Stimulated activated effector memory CD8-positive, alpha-beta T cell treated with anti-CD3 and anti-CD28 coated beads, Interleukin-12 subunit alpha, Interleukin-12 subunit beta, amount 100 ng/mL, for 72 hours (primary cell): ENCODE results near the gene ANXA3.
"Not testable (repeated sequence)": the region's sequence is repeated elsewhere in the genome, so short reads cannot be mapped to it uniquely, and the experiment has no call there.

Source experiments
- ATAC-seq: fragments of 150-1000 bp; cut with Tn5 transposase; 2 replicates; pipeline ENCODE4 v1.10.0; 2021
- DNase-seq, 2 donors: peaks; one replicate each; pipeline ENCODE4 v3.0.0; 2021 to 2022; ENCODE audit warnings: low spot score in 2 of 2
- H3K27ac Mint-ChIP-seq: one replicate; pipeline ENCODE4 v1.8.0; 2022; ENCODE audit warnings: mild to moderate bottlenecking, mixed read lengths
- H3K36me3 Mint-ChIP-seq: one replicate; pipeline ENCODE4 v1.8.0; 2022; ENCODE audit warnings: mild to moderate bottlenecking, mixed read lengths
- H3K4me1 Mint-ChIP-seq: one replicate; pipeline ENCODE4 v1.8.0; 2022; ENCODE audit warnings: mixed read lengths
- H3K4me3 Mint-ChIP-seq: one replicate; pipeline ENCODE4 v1.8.0; 2022; ENCODE audit warnings: mild to moderate bottlenecking, mixed read lengths
- H3K9me3 Mint-ChIP-seq: one replicate; pipeline ENCODE4 v1.8.0; 2022; ENCODE audit warnings: mixed read lengths

Gene ANXA3

GRCh38 chr4:78585633-78586032, 34.1 kb downstream of the ANXA3 start:
- DNase-seq (no peak), ATAC-seq (no peak)
- Mint-ChIP-seq H3K27ac (no peak overlapping the region), H3K36me3 (no peaks in the 10 kb centered on the region), H3K4me1 (no peaks in the 10 kb centered on the region), H3K4me3 (no peak overlapping the region), H3K9me3 (peaks cover 3% of the 10 kb centered on the region)

DNA sequence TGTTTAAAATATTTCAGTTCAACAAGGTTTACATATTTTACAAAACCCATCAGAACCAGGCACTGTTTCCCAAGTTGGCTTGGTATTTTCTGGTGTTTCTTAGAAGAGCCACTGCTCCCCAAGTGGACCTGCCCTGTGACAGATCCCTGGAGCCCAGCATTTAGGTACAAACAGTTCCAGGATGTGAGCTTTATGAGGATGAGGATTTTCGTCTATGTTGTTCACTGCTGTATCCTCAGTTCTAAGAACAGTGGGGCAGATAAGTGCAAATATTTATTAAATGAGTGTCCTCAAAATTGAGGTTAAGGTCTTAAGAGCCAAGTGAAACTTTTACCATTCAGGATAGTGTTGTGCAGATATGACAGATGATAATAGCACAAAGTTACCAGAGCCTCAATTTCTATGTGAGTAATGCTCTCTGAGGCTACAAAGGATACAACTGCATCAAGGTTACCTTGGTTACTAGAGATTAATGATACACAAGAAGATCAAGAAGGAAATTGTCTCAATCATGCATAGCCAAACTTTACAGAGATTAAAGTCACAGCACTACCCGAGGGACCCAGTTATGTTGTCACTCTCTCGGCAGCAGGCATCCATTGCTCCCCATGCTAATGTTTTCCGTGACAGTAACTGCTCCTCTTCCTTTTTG, 37.5 kb downstream of the ANXA3 start:
- no peaks in the 10 kb centered on the region for H3K36me3 Mint-ChIP-seq
- ATAC-seq (no peak), DNase-seq (no peak)
- H3K4me3 Mint-ChIP-seq = no peak overlapping the region
- H3K27ac Mint-ChIP-seq = no peak overlapping the region
- no peaks in the 10 kb centered on the region for H3K4me1 Mint-ChIP-seq
- peaks cover 3% of the 10 kb centered on the region for H3K9me3 Mint-ChIP-seq

- Mint-ChIP-seq H3K36me3 (no peaks in the 10 kb centered on the region), H3K27ac (no peak overlapping the region), H3K4me3 (no peak overlapping the region), H3K4me1 (no peaks in the 10 kb centered on the region), H3K9me3 (no peaks in the 10 kb centered on the region)
- ATAC-seq (no peak), DNase-seq (no peak)
Observed at GRCh38 chr4:78591404-78591803, 39.8 kb downstream of the ANXA3 start.

DNA sequence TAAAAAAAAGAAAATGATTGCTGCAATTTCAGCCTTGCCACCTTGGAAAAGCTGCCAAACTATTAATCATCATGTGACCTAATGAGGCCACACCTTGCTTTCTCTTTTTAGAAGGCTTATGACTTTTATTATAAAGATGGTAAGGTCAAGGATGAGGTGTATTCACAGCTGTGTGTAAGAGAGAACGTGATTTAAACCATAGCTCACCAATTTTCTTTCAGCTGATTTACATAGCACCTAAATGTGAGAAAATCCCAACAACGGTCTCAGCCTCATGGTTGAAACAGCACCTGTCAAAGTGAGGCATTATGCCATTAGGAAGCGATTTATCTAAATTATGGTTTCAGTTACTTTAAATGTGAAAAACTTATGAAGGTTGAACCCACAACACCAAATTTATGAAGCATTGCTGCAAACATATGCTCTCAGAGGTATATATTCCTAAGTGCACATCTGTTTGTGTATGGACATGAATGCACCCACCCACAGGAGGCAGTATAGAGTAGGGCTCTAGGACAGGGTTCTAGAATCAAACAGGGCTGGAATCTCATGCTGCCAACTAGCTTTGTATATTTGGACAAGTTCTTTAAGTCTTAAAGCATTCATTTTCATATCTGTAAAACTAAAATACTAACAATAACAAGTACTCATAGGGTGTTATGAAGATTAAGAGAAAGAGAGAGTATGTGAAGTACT, 40.7 kb downstream of the ANXA3 start:
- no peaks in the 10 kb centered on the region for H3K4me1 Mint-ChIP-seq
- H3K36me3 Mint-ChIP-seq = no peaks in the 10 kb centered on the region
- H3K27ac Mint-ChIP-seq = no peak overlapping the region
- no peaks in the 10 kb centered on the region for H3K9me3 Mint-ChIP-seq
- no peak overlapping the region for H3K4me3 Mint-ChIP-seq
- ATAC-seq (no peak), DNase-seq (no peak)

GRCh38 chr4:78596111-78596742, 44.7 kb downstream of the ANXA3 start:
- H3K36me3 Mint-ChIP-seq = no peaks in the 10 kb centered on the region
- no peaks in the 10 kb centered on the region for H3K9me3 Mint-ChIP-seq
- no peaks in the 10 kb centered on the region for H3K4me1 Mint-ChIP-seq
- H3K27ac Mint-ChIP-seq = no peak overlapping the region
- no peak for DNase-seq
- H3K4me3 Mint-ChIP-seq = no peak overlapping the region
- no peak for ATAC-seq

- not testable (repeated sequence) for DNase-seq, H3K4me3 Mint-ChIP-seq, H3K9me3 Mint-ChIP-seq, ATAC-seq, H3K4me1 Mint-ChIP-seq, H3K27ac Mint-ChIP-seq, H3K36me3 Mint-ChIP-seq
Observed at GRCh38 chr4:78598431-78598830, 46.9 kb downstream of the ANXA3 start.

DNA sequence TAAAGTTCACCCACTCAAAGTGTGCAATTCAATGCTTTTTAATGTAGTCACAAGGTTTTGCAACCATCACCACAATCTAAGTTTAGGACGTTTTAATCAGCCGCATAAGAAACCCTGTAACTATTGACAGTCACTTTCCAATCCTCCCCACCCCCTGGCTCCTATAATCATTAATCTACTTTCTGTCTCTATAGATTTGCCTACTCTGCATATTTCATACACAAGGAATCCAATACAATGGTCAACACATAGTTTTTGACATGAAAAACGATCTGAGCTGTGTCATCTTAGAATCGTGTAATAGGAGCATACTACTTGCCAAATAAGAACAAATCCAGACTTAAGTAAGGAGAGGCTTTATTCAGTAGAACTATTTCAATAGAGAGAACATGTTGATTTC, 47.6 kb downstream of the ANXA3 start:
- Mint-ChIP-seq H3K4me3 (no peak overlapping the region), H3K4me1 (no peaks in the 10 kb centered on the region), H3K9me3 (no peaks in the 10 kb centered on the region), H3K27ac (no peak overlapping the region), H3K36me3 (no peaks in the 10 kb centered on the region)
- DNase-seq = no peak
- ATAC-seq = no peak

- no peak overlapping the region for H3K4me3 Mint-ChIP-seq
- DNase-seq (no peak), ATAC-seq (no peak)
- no peaks in the 10 kb centered on the region for H3K36me3 Mint-ChIP-seq
- no peak overlapping the region for H3K27ac Mint-ChIP-seq
- no peaks in the 10 kb centered on the region for H3K4me1 Mint-ChIP-seq
- no peaks in the 10 kb centered on the region for H3K9me3 Mint-ChIP-seq
Observed at GRCh38 chr4:78599931-78600375, 48.4 kb downstream of the ANXA3 start.

GRCh38 chr4:78601013-78601412, 49.4 kb downstream of the ANXA3 start:
- H3K4me1 Mint-ChIP-seq = no peaks in the 10 kb centered on the region
- no peaks in the 10 kb centered on the region for H3K36me3 Mint-ChIP-seq
- no peak overlapping the region for H3K4me3 Mint-ChIP-seq
- H3K9me3 Mint-ChIP-seq = no peaks in the 10 kb centered on the region
- ATAC-seq = no peak
- no peak for DNase-seq
- no peak overlapping the region for H3K27ac Mint-ChIP-seq

- H3K4me1 Mint-ChIP-seq = no peaks in the 10 kb centered on the region
- no peak overlapping the region for H3K4me3 Mint-ChIP-seq
- H3K9me3 Mint-ChIP-seq = no peaks in the 10 kb centered on the region
- H3K36me3 Mint-ChIP-seq = no peaks in the 10 kb centered on the region
- no peak for DNase-seq
- H3K27ac Mint-ChIP-seq = no peak overlapping the region
- no peak for ATAC-seq
Observed at GRCh38 chr4:78602334-78602733, 50.8 kb downstream of the ANXA3 start.

DNA sequence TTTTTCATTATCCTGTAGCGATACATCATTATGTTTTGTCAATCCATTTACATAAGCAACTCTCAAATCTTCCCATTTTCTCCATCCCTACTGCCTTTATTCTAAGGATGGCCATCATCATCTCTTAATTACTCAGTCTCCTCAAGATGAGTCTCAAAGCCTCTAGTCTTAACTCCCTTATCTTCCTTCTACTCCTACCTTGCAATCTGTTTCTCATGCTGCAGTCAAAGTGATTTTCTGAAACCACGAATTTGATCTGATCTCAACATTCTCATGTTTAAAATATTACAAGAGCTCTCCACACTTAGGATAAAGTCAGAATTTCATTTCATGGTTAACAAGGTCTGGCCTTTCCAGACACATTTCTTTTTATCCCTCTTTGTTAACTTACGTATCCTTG, 51.8 kb downstream of the ANXA3 start:
- DNase-seq (no peak), ATAC-seq (no peak)
- no peaks in the 10 kb centered on the region for H3K9me3 Mint-ChIP-seq
- H3K4me1 Mint-ChIP-seq = no peaks in the 10 kb centered on the region
- no peaks in the 10 kb centered on the region for H3K36me3 Mint-ChIP-seq
- no peak overlapping the region for H3K27ac Mint-ChIP-seq
- no peak overlapping the region for H3K4me3 Mint-ChIP-seq

- Mint-ChIP-seq H3K4me1 (no peaks in the 10 kb centered on the region), H3K4me3 (no peak overlapping the region), H3K27ac (no peak overlapping the region), H3K36me3 (no peaks in the 10 kb centered on the region), H3K9me3 (no peaks in the 10 kb centered on the region)
- ATAC-seq = no peak
- no peak for DNase-seq
Observed at GRCh38 chr4:78604988-78605387, 53.4 kb downstream of the ANXA3 start.

DNA sequence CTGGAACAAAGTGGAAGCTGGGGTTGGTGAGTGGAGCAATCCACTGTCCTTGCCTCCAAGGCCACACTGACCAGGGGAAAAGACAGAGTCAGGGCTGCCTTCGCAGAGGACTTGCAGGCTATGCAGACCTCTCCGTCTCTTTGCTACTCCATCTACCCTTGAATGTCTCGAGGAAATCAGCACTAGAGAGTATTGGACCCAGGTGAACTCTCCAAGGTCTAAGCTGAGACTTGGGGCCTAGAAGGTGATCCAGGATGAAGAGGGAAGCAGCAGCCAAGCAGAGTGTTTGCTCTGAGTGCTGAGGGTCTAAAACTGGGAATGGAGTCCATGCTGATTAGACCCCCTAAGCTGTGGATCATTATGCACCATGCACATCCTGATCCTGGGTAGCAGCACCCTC, 54.5 kb downstream of the ANXA3 start:
- H3K4me1 Mint-ChIP-seq = no peaks in the 10 kb centered on the region
- peak; percentile 16 for ATAC-seq
- no peaks in the 10 kb centered on the region for H3K36me3 Mint-ChIP-seq

DNA sequence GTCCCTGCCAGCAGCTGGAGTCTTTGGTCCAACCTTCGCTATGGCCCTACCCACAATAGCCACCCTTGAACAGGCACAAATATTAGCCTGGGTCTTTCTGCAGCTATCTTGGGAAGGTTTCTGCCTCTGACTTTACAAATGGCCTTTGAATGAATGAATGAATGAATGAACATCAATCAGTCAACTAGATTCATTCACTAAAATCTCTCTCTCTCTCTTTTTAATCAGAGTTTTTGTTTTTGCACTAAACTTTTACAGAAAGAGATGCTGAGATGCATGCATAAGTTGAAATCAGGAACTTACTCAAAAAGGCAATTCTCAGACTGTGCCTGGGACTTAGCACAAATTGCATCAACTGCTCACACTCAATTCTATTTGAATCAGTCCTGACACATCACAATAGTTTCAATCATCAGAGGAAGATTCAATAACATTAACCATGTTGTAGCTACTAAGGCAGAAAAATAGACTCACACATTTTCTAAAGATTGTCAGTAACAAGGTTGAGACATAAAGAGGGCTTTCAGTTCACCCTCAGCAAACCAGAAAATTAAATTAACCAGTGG, 55.0 kb downstream of the ANXA3 start:
- no peak overlapping the region for H3K27ac Mint-ChIP-seq
- no peak for DNase-seq
- ATAC-seq = peak; percentile 61
- H3K4me1 Mint-ChIP-seq = no peaks in the 10 kb centered on the region
- H3K4me3 Mint-ChIP-seq = no peak overlapping the region
- H3K9me3 Mint-ChIP-seq = no peaks in the 10 kb centered on the region
- no peaks in the 10 kb centered on the region for H3K36me3 Mint-ChIP-seq

More for the DNA sequence above, 54.5 kb downstream of the ANXA3 start:
- H3K27ac Mint-ChIP-seq = no peak overlapping the region
- H3K4me3 Mint-ChIP-seq = no peak overlapping the region
- DNase-seq = no peak
- H3K9me3 Mint-ChIP-seq = no peaks in the 10 kb centered on the region

DNA sequence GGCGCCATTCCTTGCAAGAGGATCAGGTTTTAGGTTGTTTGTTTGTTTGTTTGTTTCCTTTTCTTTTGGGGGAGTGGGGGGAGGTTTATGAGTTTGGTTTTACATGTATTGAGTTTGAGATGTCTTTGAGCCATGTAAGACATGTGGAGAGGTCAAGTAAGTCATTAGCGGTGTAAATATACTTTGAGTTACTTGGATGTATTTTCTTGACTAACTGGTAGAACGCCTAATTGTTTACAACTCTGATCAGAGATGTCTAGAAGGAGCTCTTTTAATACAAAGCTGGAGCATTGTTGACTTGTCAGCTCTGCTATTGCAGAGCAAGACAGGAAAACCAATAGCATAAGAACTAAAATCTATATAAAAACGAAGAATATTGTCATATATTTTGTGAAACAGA, 57.1 kb downstream of the ANXA3 start:
- H3K4me3 Mint-ChIP-seq = no peak overlapping the region
- no peak overlapping the region for H3K27ac Mint-ChIP-seq
- H3K9me3 Mint-ChIP-seq = no peaks in the 10 kb centered on the region
- H3K36me3 Mint-ChIP-seq = no peaks in the 10 kb centered on the region
- ATAC-seq (no peak), DNase-seq (no peak)
- H3K4me1 Mint-ChIP-seq = no peaks in the 10 kb centered on the region

GRCh38 chr4:78609580-78609979, 58.0 kb downstream of the ANXA3 start:
- no peaks in the 10 kb centered on the region for H3K4me1 Mint-ChIP-seq
- no peak overlapping the region for H3K4me3 Mint-ChIP-seq
- ATAC-seq (no peak), DNase-seq (no peak)
- no peak overlapping the region for H3K27ac Mint-ChIP-seq
- no peaks in the 10 kb centered on the region for H3K36me3 Mint-ChIP-seq
- H3K9me3 Mint-ChIP-seq = no peaks in the 10 kb centered on the region
